GM10266 (cell line): Measurements from ENCODE around the gene FBXO22.
"Not testable (repeated sequence)": the region's sequence is repeated elsewhere in the genome, so short reads cannot be mapped to it uniquely, and the experiment has no call there.

ENCODE experiments used
- DNase-seq: peaks from one replicate; pipeline ENCODE4 v3.0.0; 2012; ENCODE audit errors: extremely low spot score
- CTCF ChIP-seq: IDR thresholded peaks from 2 replicates; pipeline ENCODE4 v1.5.1; 2012; ENCODE audit warnings: mild to moderate bottlenecking, low read depth; ENCODE audit not compliant: control insufficient read depth, insufficient read depth; ENCODE audit errors: missing control alignments

Gene FBXO22

GRCh38 chr15:75867449-75867848 lies 36.2 kb upstream of the FBXO22 start:
- no peak for DNase-seq
- no peak for TF ChIP-seq CTCF

- no peak for TF ChIP-seq CTCF
- no peak for DNase-seq
Measured at GRCh38 chr15:75868019-75868418, 35.7 kb upstream of the FBXO22 start.

GRCh38 chr15:75869446-75869845 lies 34.2 kb upstream of the FBXO22 start:
- no peak for DNase-seq
- no peak for TF ChIP-seq CTCF

GRCh38 chr15:75871589-75871988 lies 32.1 kb upstream of the FBXO22 start:
- not testable (repeated sequence) for DNase-seq

GRCh38 chr15:75872403-75872990 lies 31.2 kb upstream of the FBXO22 start:
- no peak for DNase-seq
- TF ChIP-seq CTCF: no peak

GRCh38 chr15:75884041-75884440 lies 19.6 kb upstream of the FBXO22 start:
- TF ChIP-seq CTCF: no peak
- DNase-seq: no peak

- TF ChIP-seq CTCF: no peak
- no peak for DNase-seq
Measured at GRCh38 chr15:75887178-75887577, 16.5 kb upstream of the FBXO22 start.

GRCh38 chr15:75891895-75892294 lies 11.8 kb upstream of the FBXO22 start:
- DNase-seq: no peak
- no peak for TF ChIP-seq CTCF
